NCI-H1930 (cell line): Measurements from ENCODE around the gene RHOB.

Source experiments
- DNase-seq, 2 experiments: peaks; one replicate each; lab custom pipeline; 2025; lab: John Stamatoyannopoulos, UW

Gene RHOB

GRCh38 chr2:20494241-20494640 is 47.4 kb downstream of the RHOB start:
- DNase-seq, result no peak

- DNase-seq, result no peak
Observed at GRCh38 chr2:20496076-20496872, 49.4 kb downstream of the RHOB start.

- DNase-seq, result no peak
Observed at GRCh38 chr2:20496942-20497341, 50.1 kb downstream of the RHOB start.
